Neural cell (in vitro differentiated cells): Measurements from ENCODE around the gene POU2F2.

Experiments
- CTCF ChIP-seq: fragments of 450-650 bp; IDR thresholded peaks from 2 replicates; pipeline ENCODE4 v1.5.1; 2014; ENCODE audit warnings: antibody characterized with exemption, mild to moderate bottlenecking, moderate library complexity; ENCODE audit not compliant: poor library complexity, severe bottlenecking
- POLR2AphosphoS5 ChIP-seq: IDR thresholded peaks from 2 replicates; pipeline ENCODE4 v1.6.1; 2012
- RAD21 ChIP-seq: fragments of 450-650 bp; conservative IDR thresholded peaks from 2 replicates; pipeline ENCODE4 v1.6.1; 2014; ENCODE audit warnings: antibody characterized with exemption, mild to moderate bottlenecking, moderate library complexity
- TAF1 ChIP-seq: IDR thresholded peaks from 2 replicates; pipeline ENCODE4 v1.6.1; 2012; ENCODE audit warnings: low read depth

GRCh38 chr19:42065511-42065910 lies 66.7 kb downstream of the POU2F2 start:
- no peak for TF ChIP-seq RAD21
- TF ChIP-seq CTCF = no peak
- no peak for TF ChIP-seq TAF1
- no peak for TF ChIP-seq POLR2AphosphoS5
